ENCODE measurements around the gene ZNF324. TPM values are rescaled to one million over a fixed set of nuclear protein-coding genes. Genes with fewer than 3 reads are reported as not detected.

The ZNF324 gene
- total RNA-seq, 1 experiment from 2014 or later: 6.5 TPM

- Mint-ChIP-seq H3K4me3 (ENCODE audit: unreplicated experiment) (peak overlapping the region; percentile 90), H3K36me3 (ENCODE audit: insufficient read depth, unreplicated experiment) (peaks cover 72% of the 10 kb centered on the region), H3K9me3 (ENCODE audit: unreplicated experiment) (no peaks in the 10 kb centered on the region), H3K27ac (ENCODE audit: low read depth, unreplicated experiment) (peak overlapping the region; percentile 92), H3K4me1 (ENCODE audit: insufficient read depth, unreplicated experiment) (peaks cover 10% of the 10 kb centered on the region), H3K27me3 (ENCODE audit: insufficient read depth, unreplicated experiment) (no peaks in the 10 kb centered on the region)
- no TSS peak for BruUV-seq (replicated peaks)
- DNase-seq (ENCODE audit: unreplicated experiment): peak; percentile 38
- ChIA-PET CTCF (interaction anchor here (1.4 kb wide), 1 partner anchor 43 kb away, joined by 6 read pairs; the partner anchor contains the start of gene ZBTB45), POLR2A (interaction anchor here (0.7 to 2.7 kb wide), 8 partner anchors 13 to 1074 kb away, joined by 3 to 13 read pairs (median 4); partner anchors contain the start of genes TRIM28, ZBTB45, ZNF497 and ZNF584)
- intact Hi-C loops (cut with micrococcal nuclease): no loop called here
- TF ChIP-seq CTCF (IDR thresholded peaks at IDR 0.05; ENCODE audit: unreplicated experiment): no peak
Measured at GRCh38 chr19:58476498-58477015, 9.7 kb downstream of the ZNF324 start.

- Mint-ChIP-seq H3K36me3 (ENCODE audit: insufficient read depth, unreplicated experiment) (peaks cover 70% of the 10 kb centered on the region), H3K4me3 (ENCODE audit: unreplicated experiment) (peak overlapping the region; percentile 90), H3K4me1 (ENCODE audit: insufficient read depth, unreplicated experiment) (peaks cover 10% of the 10 kb centered on the region), H3K27ac (ENCODE audit: low read depth, unreplicated experiment) (peak overlapping the region; percentile 92), H3K27me3 (ENCODE audit: insufficient read depth, unreplicated experiment) (no peaks in the 10 kb centered on the region), H3K9me3 (ENCODE audit: unreplicated experiment) (no peaks in the 10 kb centered on the region)
- no TSS peak for BruUV-seq (replicated peaks)
- TF ChIP-seq CTCF (IDR thresholded peaks at IDR 0.05; ENCODE audit: unreplicated experiment): no peak
- POLR2A ChIA-PET: interaction anchor here (0.7 to 2.7 kb wide), 5 partner anchors 12 to 1075 kb away, joined by 3 to 13 read pairs (median 5); partner anchors contain the start of genes ZBTB45 and ZNF584
- no peak for DNase-seq (ENCODE audit: unreplicated experiment)
- intact Hi-C loops (cut with micrococcal nuclease): no loop called here
- CTCF ChIA-PET: interaction anchor here (1.4 kb wide), 1 partner anchor 42 kb away, joined by 6 read pairs; the partner anchor contains the start of gene ZBTB45
Measured at GRCh38 chr19:58477130-58477529, 10.2 kb downstream of the ZNF324 start.

GRCh38 chr19:58477871-58478270 is 11.0 kb downstream of the ZNF324 start:
- H3K4me3 Mint-ChIP-seq (ENCODE audit: unreplicated experiment): no peak overlapping the region
- ChIA-PET POLR2A (interaction anchor here (0.9 kb wide), 1 partner anchor 11 kb away, joined by 3 read pairs; no protein-coding TSS in a partner anchor), CTCF (interaction anchor here (1.4 kb wide), 1 partner anchor 42 kb away, joined by 6 read pairs; the partner anchor contains the start of gene ZBTB45)
- peaks cover 10% of the 10 kb centered on the region for H3K4me1 Mint-ChIP-seq (ENCODE audit: insufficient read depth, unreplicated experiment)
- peaks cover 63% of the 10 kb centered on the region for H3K36me3 Mint-ChIP-seq (ENCODE audit: insufficient read depth, unreplicated experiment)
- H3K27me3 Mint-ChIP-seq (ENCODE audit: insufficient read depth, unreplicated experiment): no peaks in the 10 kb centered on the region
- no peak for DNase-seq (ENCODE audit: unreplicated experiment)
- TF ChIP-seq CTCF (IDR thresholded peaks at IDR 0.05; ENCODE audit: unreplicated experiment): no peak
- intact Hi-C loops (cut with micrococcal nuclease): no loop called here
- no peaks in the 10 kb centered on the region for H3K9me3 Mint-ChIP-seq (ENCODE audit: unreplicated experiment)
- no TSS peak for BruUV-seq (replicated peaks)
- no peak overlapping the region for H3K27ac Mint-ChIP-seq (ENCODE audit: low read depth, unreplicated experiment)

- POLR2A ChIA-PET: interaction anchor here (0.9 kb wide), 1 partner anchor 80 kb away, joined by 4 read pairs; no protein-coding TSS in a partner anchor
- Mint-ChIP-seq H3K36me3 (ENCODE audit: insufficient read depth, unreplicated experiment) (peaks cover 58% of the 10 kb centered on the region), H3K9me3 (ENCODE audit: unreplicated experiment) (no peaks in the 10 kb centered on the region), H3K27me3 (ENCODE audit: insufficient read depth, unreplicated experiment) (no peaks in the 10 kb centered on the region), H3K4me3 (ENCODE audit: unreplicated experiment) (peak overlapping the region; percentile 14), H3K4me1 (ENCODE audit: insufficient read depth, unreplicated experiment) (peaks cover 10% of the 10 kb centered on the region), H3K27ac (ENCODE audit: low read depth, unreplicated experiment) (no peak overlapping the region)
- BruUV-seq (replicated peaks): no TSS peak
- CTCF ChIA-PET: no interaction called here
- no peak for TF ChIP-seq CTCF (IDR thresholded peaks at IDR 0.05; ENCODE audit: unreplicated experiment)
- intact Hi-C loops (cut with micrococcal nuclease): no loop called here
- DNase-seq (ENCODE audit: unreplicated experiment): no peak
Measured at GRCh38 chr19:58479303-58479702, 12.4 kb downstream of the ZNF324 start.

All from MCF 10A (cell line).